ENCODE measurements around the gene PCLO.
"Not testable (repeated sequence)": the region's sequence is repeated elsewhere in the genome, so short reads cannot be mapped to it uniquely, and the experiment has no call there.

Gene PCLO

GRCh38 chr7:83130191-83130590 lies 32.5 kb downstream of the PCLO start:
- DNase-seq: no peak

- DNase-seq: no peak
Observed at GRCh38 chr7:83119494-83119893, 43.2 kb downstream of the PCLO start.

- DNase-seq: no peak
Observed at GRCh38 chr7:83119026-83119382, 43.7 kb downstream of the PCLO start.

- DNase-seq: no peak
Observed at GRCh38 chr7:83118347-83119025, 44.2 kb downstream of the PCLO start.

- no peak for DNase-seq
Observed at GRCh38 chr7:83117466-83117865, 45.2 kb downstream of the PCLO start.

- DNase-seq: no peak
Observed at GRCh38 chr7:83111391-83111790, 51.3 kb downstream of the PCLO start.

- no peak for DNase-seq
Observed at GRCh38 chr7:83109352-83109751, 53.3 kb downstream of the PCLO start.

- no peak for DNase-seq
Observed at GRCh38 chr7:83105948-83106347, 56.7 kb downstream of the PCLO start.

- DNase-seq: no peak
Observed at GRCh38 chr7:83105063-83105462, 57.6 kb downstream of the PCLO start.

- DNase-seq: no peak
Observed at GRCh38 chr7:83101530-83101929, 61.2 kb downstream of the PCLO start.

- DNase-seq: no peak
Observed at GRCh38 chr7:83096065-83096580, 66.6 kb downstream of the PCLO start.

- no peak for DNase-seq
Observed at GRCh38 chr7:83085299-83085698, 77.4 kb downstream of the PCLO start.

GRCh38 chr7:83079879-83080278 lies 82.8 kb downstream of the PCLO start:
- not testable (repeated sequence) for DNase-seq

- DNase-seq: no peak
Observed at GRCh38 chr7:83077328-83077727, 85.4 kb downstream of the PCLO start.

- DNase-seq: no peak
Observed at GRCh38 chr7:83072576-83073517, 89.8 kb downstream of the PCLO start.

GRCh38 chr7:83065714-83066113 lies 97.0 kb downstream of the PCLO start:
- DNase-seq: peak; percentile 61

GRCh38 chr7:83060218-83060617 lies 102.5 kb downstream of the PCLO start:
- DNase-seq: no peak

- no peak for DNase-seq
Observed at GRCh38 chr7:83058667-83059066, 104.0 kb downstream of the PCLO start.

GRCh38 chr7:83055197-83055596 lies 107.5 kb downstream of the PCLO start:
- DNase-seq: no peak

GRCh38 chr7:83054472-83054871 lies 108.2 kb downstream of the PCLO start:
- DNase-seq: no peak

GRCh38 chr7:83053965-83054364 lies 108.7 kb downstream of the PCLO start:
- DNase-seq: no peak

GRCh38 chr7:83040484-83040883 lies 122.2 kb downstream of the PCLO start:
- no peak for DNase-seq

GRCh38 chr7:83038787-83039186 lies 123.9 kb downstream of the PCLO start:
- no peak for DNase-seq

Data from hematopoietic multipotent progenitor cell treated with erythropoietin and hydrocortisone succinate and interleukin-3 and kit ligand, for 6 days (in vitro differentiated cells).